K562 (cell line): Measurements from ENCODE around the gene TMTC4. TPM values are rescaled to one million over a fixed set of nuclear protein-coding genes. Genes with fewer than 3 reads are reported as not detected.
A peak's percentile ranks its signal among the peaks of the same experiment; 100 is the strongest.

ENCODE experiments used
- ATAC-seq: fragments of 200-7000 bp; cut with Tn5 transposase; 3 replicates; pipeline ENCODE4 v1.9.1; 2020; ENCODE audit warnings: moderate library complexity
- BruUV-seq: library from RNA; stranded (reverse); fragments of 400-500 nt; replicated peaks from 2 replicates; lab custom pipeline; 2021; lab: Mats Ljungman, UMichigan
- CTCF ChIA-PET: fragments of 300-600 bp; formaldehyde crosslinking; extraction: SDS; loops from one replicate; lab custom pipeline; 2021; ENCODE audit warnings: low intra/inter-chr PET ratio; lab: Yijun Ruan, JAX
- POLR2A ChIA-PET: fragments of 300-600, 350-650 bp; sonication (Branson Sonifier 250); formaldehyde crosslinking; extraction: SDS; loops from one replicate; lab custom pipeline; 2021; ENCODE audit warnings: antibody characterized with exemption, inconsistent platforms; lab: Yijun Ruan, JAX
- DNase-seq, 4 experiments: peaks; one replicate each; pipeline versions ENCODE4 v3.0.0 to v3.0.0-alpha.2; 2011 to 2018; ENCODE audit warnings: low spot score in 3 of 4, mixed read lengths in 3 of 4; ENCODE audit errors: extremely low read depth in 1 of 4
- FAIRE-seq: peaks from 2 replicates; lab custom pipeline; 2011; peaks lifted over from hg19 to GRCh38; lab: Jason Lieb, UNC
- H2AFZ ChIP-seq: 2 replicates; pipeline ENCODE4 v1.6.0; 2011; ENCODE audit warnings: low read depth, low read length, control low read depth, inconsistent platforms
- H3K27ac ChIP-seq: fragments of 200-600 bp; 3 replicates; pipeline ENCODE4 v1.8.0; 2011; ENCODE audit warnings: low read depth, mild to moderate bottlenecking, control low read depth, inconsistent platforms, low read length, moderate library complexity, mixed read lengths; ENCODE audit errors: extremely low read depth
- H3K27me3 ChIP-seq, 2 experiments: fragments of 300-600 bp in 1 of 2; 2 replicates in 1 of 2; 3 replicates in 1 of 2; pipeline versions ENCODE4 v1.6.0 to v1.8.0; 2011; ENCODE audit warnings: inconsistent platforms in 2 of 2, low read length in 2 of 2, mild to moderate bottlenecking in 1 of 2, mixed read lengths in 1 of 2, moderate library complexity in 1 of 2; ENCODE audit not compliant: control insufficient read depth in 2 of 2, insufficient read depth in 2 of 2
- H3K36me3 ChIP-seq: fragments of 300-600 bp; 3 replicates; pipeline ENCODE4 v1.8.0; 2011; ENCODE audit warnings: mild to moderate bottlenecking, low read length, inconsistent platforms; ENCODE audit not compliant: control insufficient read depth, insufficient read depth
- H3K4me1 ChIP-seq, 2 experiments: fragments of 200-600 bp in 1 of 2; replicated peaks in 1 of 2; 2 replicates in 1 of 2; 3 replicates in 1 of 2; pipeline versions ENCODE4 v1.5.1 to v1.8.0; 2011; ENCODE audit warnings: inconsistent platforms in 2 of 2, low read length in 2 of 2, mild to moderate bottlenecking in 1 of 2, mixed read lengths in 1 of 2, moderate library complexity in 1 of 2; ENCODE audit not compliant: control insufficient read depth in 2 of 2, insufficient read depth in 2 of 2
- H3K4me2 ChIP-seq: 2 replicates; pipeline ENCODE4 v1.6.1; 2011; ENCODE audit warnings: low read length, control low read depth, inconsistent platforms, mixed read lengths; ENCODE audit not compliant: insufficient read depth
- H3K4me3 ChIP-seq: fragments of 200-600 bp; sonication (generic), shearing (Covaris generic); 2 replicates; pipeline ENCODE4 v1.5.1; 2016; ENCODE audit warnings: control low read depth, inconsistent platforms
- H3K79me2 ChIP-seq: fragments of 200-600 bp; 3 replicates; pipeline ENCODE4 v1.8.0; 2011; ENCODE audit warnings: low read length, inconsistent platforms; ENCODE audit not compliant: control insufficient read depth, insufficient read depth
- H3K9ac ChIP-seq, 2 experiments: 2 replicates each; pipeline versions ENCODE4 v1.6.0 to v1.6.1; 2011; ENCODE audit warnings: low read depth in 2 of 2, low read length in 2 of 2, control low read depth in 1 of 2, inconsistent platforms in 1 of 2, mild to moderate bottlenecking in 1 of 2, mixed read lengths in 1 of 2; ENCODE audit not compliant: insufficient read depth in 1 of 2
- H3K9me1 ChIP-seq: one replicate; pipeline ENCODE4 v1.6.0; 2011; ENCODE audit warnings: inconsistent platforms, mild to moderate bottlenecking, low read length, moderate library complexity; ENCODE audit not compliant: control insufficient read depth, insufficient read depth
- H3K9me3 ChIP-seq: replicated peaks from 2 replicates; pipeline ENCODE4 v1.5.1; 2011; ENCODE audit warnings: low read depth, low read length, inconsistent platforms; ENCODE audit not compliant: control insufficient read depth, insufficient read depth
- H4K20me1 ChIP-seq: replicated peaks from 2 replicates; pipeline ENCODE4 v1.6.1; 2011; ENCODE audit warnings: low read length, inconsistent platforms, mixed read lengths; ENCODE audit not compliant: control insufficient read depth, insufficient read depth
- JUNB ChIP-seq: fragments of 450-650 bp; formaldehyde crosslinking; conservative IDR thresholded peaks from 2 replicates; pipeline ENCODE4 v1.4.0; 2020; ENCODE audit warnings: mild to moderate bottlenecking
- MYBL2 ChIP-seq, 2 experiments: fragments of 450-650 bp in 1 of 2; sonication (generic) in 1 of 2; formaldehyde crosslinking in 1 of 2; IDR thresholded peaks; 2 replicates each; pipeline versions ENCODE4 v1.6.1 to v1.8.1; 2017 to 2022; ENCODE audit warnings: borderline replicate concordance in 1 of 2, inconsistent platforms in 1 of 2, low read depth in 1 of 2, mild to moderate bottlenecking in 1 of 2, missing genetic modification reagents in 1 of 2, moderate library complexity in 1 of 2
- NCOA4 ChIP-seq: fragments of 450-650 bp; IDR thresholded peaks from 2 replicates; pipeline ENCODE4 v1.6.1; 2018; ENCODE audit warnings: mild to moderate bottlenecking; ENCODE audit not compliant: partially characterized antibody
- PCBP1 ChIP-seq: fragments of 200-400 bp; formaldehyde crosslinking; IDR thresholded peaks from 2 replicates; pipeline ENCODE4 v1.6.1; 2018; ENCODE audit warnings: mild to moderate bottlenecking, low read depth, low read length; ENCODE audit not compliant: poor library complexity, severe bottlenecking
- TOE1 ChIP-seq, 2 experiments: fragments of 450-650 bp in 1 of 2; sonication (generic) in 1 of 2; formaldehyde crosslinking in 1 of 2; IDR thresholded peaks; 2 replicates each; pipeline versions ENCODE4 v1.7.1 to v1.8.0; 2016 to 2022; ENCODE audit warnings: borderline replicate concordance in 2 of 2, mild to moderate bottlenecking in 2 of 2, antibody characterized with exemption in 1 of 2, inconsistent platforms in 1 of 2, low read depth in 1 of 2, missing genetic modification reagents in 1 of 2, moderate library complexity in 1 of 2
- U2AF2 ChIP-seq: fragments of 200-400 bp; formaldehyde crosslinking; optimal IDR thresholded peaks from 2 replicates; pipeline ENCODE3; 2017; ENCODE audit warnings: low read depth, mild to moderate bottlenecking, low read length
- WGBS: fragments of 100-300 bp; shearing (Covaris generic); methylation state at CpG from one replicate; pipeline ENCODE4 v1.1.6; 2016; ENCODE audit warnings: low coverage, mixed read lengths; ENCODE audit not compliant: insufficient coverage; ENCODE audit errors: missing lambda C conversion rate; 5-methylcytosine and 5-hydroxymethylcytosine counted together
- in situ Hi-C: fragments of 300-500 bp; cut with MboI; formaldehyde crosslinking; loops from 4 replicates; pipeline ENCODE4 v1.15.0; 2018; ENCODE audit warnings: inconsistent platforms, mixed read lengths
- intact Hi-C: fragments of 100-400 bp; cut with micrococcal nuclease; formaldehyde crosslinking; loops from 2 replicates; pipeline ENCODE4 v1.14.2; 2022
- polyA plus RNA-seq, 8 experiments: library from polyadenylated mRNA; depleted of rRNA in 4 of 8; stranded (reverse) in 5 of 8; unstranded in 3 of 8; fragments of >200 nt; fragmentation: Nextera tagmentation in 2 of 8; fragmentation: Illumina TruSeq in 1 of 8; extraction: Ambion mirVana in 2 of 8; extraction: Trizol in 1 of 8; gene quantifications; 2 replicates each; pipeline versions ENCODE4 v1.2.1 to v1.2.3, GENCODE V29; 2011 to 2014; ENCODE audit warnings: inconsistent platforms in 1 of 8, missing spikeins in 1 of 8
- total RNA-seq, 7 experiments: library from RNA; depleted of rRNA in 6 of 7; stranded (reverse); fragments of >200 nt in 6 of 7; fragmentation: Illumina TruSeq in 2 of 7; extraction: Trizol in 2 of 7; gene quantifications; 2 replicates each; pipeline versions ENCODE4 v1.2.1 to v1.2.3, GENCODE V29; 2011 to 2021; ENCODE audit warnings: low replicate concordance in 1 of 7
- TF ChIP-seq, protein P1 (sequence below): fragments of 250-450 bp; sonication (Bioruptor Pico); IDR thresholded peaks from 2 replicates; pipeline ENCODE4 v1.8.0; 2022; ENCODE audit warnings: inconsistent platforms
- TF ChIP-seq, protein P2 (sequence below): sonication (generic); formaldehyde crosslinking; IDR thresholded peaks from 2 replicates; pipeline ENCODE4 v1.9.0; 2022; ENCODE audit warnings: mild to moderate bottlenecking, missing genetic modification reagents

TMTC4 gene
- total and polyA plus RNA-seq, 9 of the 15 experiments (the other 6 are each of a cell fraction or from before 2014, with no cell fraction given) = 3.5 to 16.7 (median 11.8) TPM

DNA sequence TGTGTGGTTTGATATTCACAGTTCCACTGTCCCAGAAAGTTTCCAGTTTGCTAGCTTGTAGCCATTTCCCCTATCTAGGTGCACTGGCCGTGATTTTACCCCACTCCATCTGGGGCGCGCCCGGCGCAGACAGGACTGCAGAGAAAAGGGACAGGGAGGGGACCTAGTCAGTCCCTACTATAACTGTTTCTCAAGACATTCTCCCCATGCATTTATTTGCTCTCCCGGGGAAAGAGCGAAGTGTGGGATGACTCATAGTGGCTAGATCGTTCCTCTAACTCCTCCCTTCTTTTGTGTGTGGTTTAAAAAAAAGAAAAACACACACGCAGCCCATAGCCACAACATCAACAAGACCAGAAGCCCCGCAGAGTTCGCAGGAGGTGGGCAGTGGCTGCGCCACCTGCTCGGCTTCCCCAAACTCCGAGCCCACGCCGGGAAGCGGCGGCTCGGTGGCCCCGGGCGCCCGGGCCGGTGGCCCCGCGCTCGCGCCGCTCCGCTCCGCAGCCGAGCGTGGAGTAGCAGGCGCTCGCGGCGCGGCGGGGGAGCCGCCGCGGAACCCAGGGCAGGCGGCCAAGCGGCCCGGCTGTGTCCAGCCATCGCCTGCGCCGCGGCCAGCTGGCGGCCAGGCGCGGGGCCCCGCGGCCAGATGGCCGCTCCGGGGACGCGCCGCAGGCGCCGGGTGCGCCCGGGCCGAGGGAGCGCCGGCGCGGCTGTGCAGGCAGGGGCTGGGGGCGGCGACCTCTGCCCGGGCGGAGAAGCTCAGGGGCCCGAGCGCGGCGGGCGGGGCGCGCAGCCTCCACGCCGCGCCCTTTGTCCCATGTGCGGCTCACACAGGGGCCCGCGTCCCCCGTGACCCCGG lies 653 bp downstream of the TMTC4 start (continued):
- TF ChIP-seq, protein P1, sequence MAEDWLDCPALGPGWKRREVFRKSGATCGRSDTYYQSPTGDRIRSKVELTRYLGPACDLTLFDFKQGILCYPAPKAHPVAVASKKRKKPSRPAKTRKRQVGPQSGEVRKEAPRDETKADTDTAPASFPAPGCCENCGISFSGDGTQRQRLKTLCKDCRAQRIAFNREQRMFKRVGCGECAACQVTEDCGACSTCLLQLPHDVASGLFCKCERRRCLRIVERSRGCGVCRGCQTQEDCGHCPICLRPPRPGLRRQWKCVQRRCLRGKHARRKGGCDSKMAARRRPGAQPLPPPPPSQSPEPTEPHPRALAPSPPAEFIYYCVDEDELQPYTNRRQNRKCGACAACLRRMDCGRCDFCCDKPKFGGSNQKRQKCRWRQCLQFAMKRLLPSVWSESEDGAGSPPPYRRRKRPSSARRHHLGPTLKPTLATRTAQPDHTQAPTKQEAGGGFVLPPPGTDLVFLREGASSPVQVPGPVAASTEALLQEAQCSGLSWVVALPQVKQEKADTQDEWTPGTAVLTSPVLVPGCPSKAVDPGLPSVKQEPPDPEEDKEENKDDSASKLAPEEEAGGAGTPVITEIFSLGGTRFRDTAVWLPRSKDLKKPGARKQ = no peak
- no peak for TF ChIP-seq JUNB (CRISPR knock-in tag)
- no peak for TF ChIP-seq NCOA4
- no peak for TF ChIP-seq PCBP1
- TF ChIP-seq MYBL2 (IDR thresholded peaks at IDR 0.05; ENCODE audit: low read depth) = no peak
- TF ChIP-seq MYBL2 (CRISPR knock-in tag; IDR thresholded peaks at IDR 0.05; ENCODE audit: borderline replicate concordance) = no peak
- no peak for TF ChIP-seq TOE1 (IDR thresholded peaks at IDR 0.05; ENCODE audit: borderline replicate concordance)
- TF ChIP-seq TOE1 (CRISPR knock-in tag; IDR thresholded peaks at IDR 0.05; ENCODE audit: borderline replicate concordance, low read depth) = no peak

DNA sequence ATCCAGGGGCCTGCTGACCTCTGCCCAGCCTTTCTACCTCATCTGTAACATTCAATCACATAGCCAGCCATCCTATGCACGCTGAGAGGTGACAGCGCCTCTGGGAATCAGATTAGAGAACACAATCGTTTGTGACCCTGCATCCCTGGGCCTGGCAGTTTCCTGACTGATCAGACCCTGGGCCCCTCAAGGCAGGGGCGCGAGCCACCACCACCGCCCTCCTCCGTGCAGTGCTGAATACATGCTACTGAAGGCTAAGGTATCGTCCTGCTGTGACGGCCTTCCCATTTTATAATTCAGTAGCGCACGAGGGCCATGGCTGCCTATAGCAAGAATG lies 1.3 kb downstream of the TMTC4 start:
- CTCF ChIA-PET = no interaction called here
- no peak for FAIRE-seq
- H3K36me3 ChIP-seq = peaks cover 5% of the 10 kb centered on the region; the same call in 1 of the 3 replicates
- H3K4me2 ChIP-seq = peak overlapping the region; percentile 83
- no TSS peak for BruUV-seq
- peak overlapping the region; percentile 75 for H3K4me3 ChIP-seq
- peak overlapping the region; percentile 77 for H2AFZ ChIP-seq
- POLR2A ChIA-PET = no interaction called here
- ATAC-seq = no peak
- intact Hi-C loops = no loop called here
- no peaks in the 10 kb centered on the region; a peak in 1 of 5 replicates for H3K27me3 ChIP-seq
- H3K79me2 ChIP-seq = peaks cover 22% of the 10 kb centered on the region
- peak in 1 of 4 experiments; percentile 16 for DNase-seq
- no peaks in the 10 kb centered on the region for H3K9me1 ChIP-seq
- in situ Hi-C loops = no loop called here
- WGBS = 13% methylated on average over 5 of the region's 11 CpGs
- peak overlapping the region; percentile 51 to 64; a peak in 3 of 4 replicates for H3K9ac ChIP-seq
- peaks cover 9 to 12% of the 10 kb centered on the region in 2 experiments; a peak in 4 of 5 replicates for H3K4me1 ChIP-seq
- no peak for TF ChIP-seq U2AF2
- TF ChIP-seq, protein P2, sequence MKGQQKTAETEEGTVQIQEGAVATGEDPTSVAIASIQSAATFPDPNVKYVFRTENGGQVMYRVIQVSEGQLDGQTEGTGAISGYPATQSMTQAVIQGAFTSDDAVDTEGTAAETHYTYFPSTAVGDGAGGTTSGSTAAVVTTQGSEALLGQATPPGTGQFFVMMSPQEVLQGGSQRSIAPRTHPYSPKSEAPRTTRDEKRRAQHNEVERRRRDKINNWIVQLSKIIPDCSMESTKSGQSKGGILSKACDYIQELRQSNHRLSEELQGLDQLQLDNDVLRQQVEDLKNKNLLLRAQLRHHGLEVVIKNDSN = 0 out of 2 replicates have a peak, but pooled peaks have one; percentile 10
- TF ChIP-seq, all 486 proteins: peak for 1
- peak overlapping the region; percentile 62; the same call in 2 of the 3 replicates for H3K27ac ChIP-seq
- no peaks in the 10 kb centered on the region for H3K9me3 ChIP-seq
- peaks cover 6% of the 10 kb centered on the region; the same call in 1 of the 2 replicates for H4K20me1 ChIP-seq
